ENCODE measurements around the gene PIP5K1A.
A peak's percentile ranks its signal among the peaks of the same experiment; 100 is the strongest.

GRCh38 chr1:151251656-151252470 is 53.5 kb downstream of the PIP5K1A start:
- TF ChIP-seq CTCF (IDR thresholded peaks at IDR 0.05) = peak; percentile 73 to 85 (median 81)
- TF ChIP-seq POLR2A (IDR thresholded peaks at IDR 0.05) = no peak

Measured in adrenal gland (tissue), 5 donors.